ENCODE data around the gene SLK.

Gene SLK

DNA sequence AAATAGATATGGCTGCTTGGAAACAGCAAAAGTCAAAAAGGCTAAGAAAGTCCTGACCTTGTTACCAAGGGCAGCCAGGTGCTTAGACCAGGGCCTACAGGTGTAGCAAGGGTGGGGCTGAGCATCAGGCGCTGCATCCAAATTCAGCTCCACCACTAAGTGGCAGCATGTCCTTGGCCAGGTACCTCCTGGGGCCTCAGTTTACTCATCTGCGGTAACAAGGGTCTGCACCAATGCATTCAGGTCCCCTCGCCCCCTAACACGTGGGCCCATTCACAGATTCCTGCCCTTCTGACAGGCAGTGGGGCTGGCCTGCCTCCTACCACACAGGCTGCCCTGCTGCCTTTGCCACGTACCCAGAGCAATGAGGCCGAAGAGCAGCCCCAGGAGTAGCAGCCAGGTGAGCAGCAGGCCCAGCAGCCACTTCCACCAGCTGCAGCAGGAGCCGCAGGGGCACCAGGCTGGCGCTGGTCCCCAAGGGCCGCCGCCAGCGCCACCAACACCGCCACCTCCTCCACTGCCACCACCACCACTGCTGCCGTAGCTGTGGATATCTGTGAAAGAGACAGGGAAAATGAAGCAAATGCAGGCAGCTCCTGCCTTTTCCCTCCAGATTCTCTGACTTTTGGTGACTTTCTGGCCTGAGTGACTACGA, 89.8 kb downstream of the SLK start:
- Histone ChIP-seq H3K9me3 (ENCODE audit: control insufficient read depth, insufficient read depth, low read length) (no peaks in the 10 kb centered on the region), H3K4me1 (ENCODE audit: insufficient read depth, low read length) (peaks cover 27% of the 10 kb centered on the region), H3K36me3 (ENCODE audit: insufficient read depth, low read length) (no peaks in the 10 kb centered on the region), H3K9ac (ENCODE audit: low read depth, low read length) (no peak overlapping the region)

DNA sequence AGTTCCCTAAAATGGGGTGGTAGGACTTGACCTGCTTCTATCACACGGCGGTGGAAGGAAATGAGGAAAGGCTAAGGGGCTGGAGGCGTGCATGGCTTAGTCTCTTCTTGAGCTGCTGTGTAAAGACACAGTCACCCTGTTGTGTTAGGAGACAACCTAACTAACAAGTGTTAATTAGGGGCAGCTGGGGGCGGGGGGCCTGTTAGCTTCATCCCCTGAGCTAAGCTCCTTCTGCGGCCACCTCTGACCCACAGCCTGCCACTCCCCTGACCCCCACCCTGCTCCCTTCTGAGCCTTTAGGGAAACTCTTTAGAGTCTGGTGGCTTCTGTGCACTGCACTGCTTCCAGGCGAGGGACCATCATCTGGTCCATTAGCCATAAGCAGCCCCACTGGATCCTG, 90.8 kb downstream of the SLK start:
- Histone ChIP-seq H3K36me3 (ENCODE audit: insufficient read depth, low read length) (no peaks in the 10 kb centered on the region), H3K9me3 (ENCODE audit: control insufficient read depth, insufficient read depth, low read length) (no peaks in the 10 kb centered on the region), H3K4me1 (ENCODE audit: insufficient read depth, low read length) (peaks cover 27% of the 10 kb centered on the region), H3K9ac (ENCODE audit: low read depth, low read length) (no peak overlapping the region)

DNA sequence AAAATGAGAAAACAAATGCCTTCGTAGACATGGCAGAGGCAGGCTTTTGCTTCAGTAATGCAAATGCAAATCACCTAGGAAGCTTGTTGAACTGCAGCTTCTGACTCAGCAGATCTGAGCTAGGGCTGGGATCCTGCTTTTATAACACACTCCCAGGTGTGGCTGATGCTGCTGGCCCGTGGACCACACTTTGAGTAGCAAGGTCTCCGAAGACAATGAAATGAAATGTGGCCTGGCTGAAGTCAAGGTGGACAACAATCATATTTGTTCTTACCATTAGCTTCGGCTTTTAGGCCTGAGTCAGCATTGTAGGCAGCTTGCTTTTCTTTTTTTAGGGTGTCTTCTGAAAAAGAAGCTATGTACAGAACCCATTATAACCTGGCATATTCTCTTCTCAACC, 92.4 kb downstream of the SLK start:
- no peaks in the 10 kb centered on the region for H3K9me3 ChIP-seq (ENCODE audit: control insufficient read depth, insufficient read depth, low read length)
- H3K36me3 ChIP-seq (ENCODE audit: insufficient read depth, low read length): no peaks in the 10 kb centered on the region
- no peak overlapping the region for H3K9ac ChIP-seq (ENCODE audit: low read depth, low read length)
- H3K4me1 ChIP-seq (ENCODE audit: insufficient read depth, low read length): peaks cover 27% of the 10 kb centered on the region

DNA sequence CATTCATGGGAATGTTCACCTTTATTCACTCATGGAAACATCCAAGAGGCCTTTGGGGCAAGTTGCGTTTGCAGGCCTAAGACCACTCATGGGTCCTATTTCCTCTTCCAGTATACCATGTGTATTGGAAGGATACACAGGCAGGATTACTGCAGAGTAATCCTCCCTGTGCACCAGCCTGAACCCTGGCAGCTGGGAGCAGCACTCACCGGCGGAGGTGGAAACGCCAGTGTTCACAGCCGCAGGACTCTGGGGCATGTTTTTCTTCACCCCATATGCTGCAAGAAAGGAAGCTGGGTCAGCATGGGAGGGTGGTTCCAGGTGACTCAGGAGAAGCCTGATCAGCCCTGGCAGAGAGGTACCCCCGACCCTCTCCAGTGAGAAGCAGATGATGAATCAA, 94.3 kb downstream of the SLK start:
- Histone ChIP-seq H3K36me3 (ENCODE audit: insufficient read depth, low read length) (no peaks in the 10 kb centered on the region), H3K4me1 (ENCODE audit: insufficient read depth, low read length) (peaks cover 20% of the 10 kb centered on the region), H3K9ac (ENCODE audit: low read depth, low read length) (no peak overlapping the region)

DNA sequence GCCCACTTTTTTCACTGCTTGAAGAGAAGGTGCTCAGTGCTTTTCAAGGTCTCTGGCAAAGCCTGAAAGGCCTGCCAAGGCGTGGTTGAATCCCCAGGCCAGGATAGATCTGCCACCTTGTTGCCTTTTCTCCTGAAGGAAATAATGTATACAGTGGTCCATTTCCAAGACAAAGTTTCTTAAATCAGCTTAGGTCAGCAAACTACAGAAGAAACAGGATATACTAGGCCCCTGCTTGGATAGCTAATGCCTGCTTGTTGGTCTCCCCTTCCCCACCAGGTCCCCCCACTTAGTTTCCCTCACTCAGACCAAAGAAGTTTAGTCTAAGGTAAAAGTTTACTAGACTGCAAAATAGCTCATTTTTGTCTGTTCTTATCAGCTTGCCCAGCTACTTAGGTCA, 98.8 kb downstream of the SLK start:
- H3K36me3 ChIP-seq (ENCODE audit: insufficient read depth, low read length): no peaks in the 10 kb centered on the region
- peaks cover 22% of the 10 kb centered on the region for H3K4me1 ChIP-seq (ENCODE audit: insufficient read depth, low read length)
- H3K9ac ChIP-seq (ENCODE audit: low read depth, low read length): no peak overlapping the region
- H3K9me3 ChIP-seq (ENCODE audit: control insufficient read depth, insufficient read depth, low read length): no peaks in the 10 kb centered on the region

More for the DNA sequence above, 94.3 kb downstream of the SLK start:
- no peaks in the 10 kb centered on the region for H3K9me3 ChIP-seq (ENCODE audit: control insufficient read depth, insufficient read depth, low read length)

DNA sequence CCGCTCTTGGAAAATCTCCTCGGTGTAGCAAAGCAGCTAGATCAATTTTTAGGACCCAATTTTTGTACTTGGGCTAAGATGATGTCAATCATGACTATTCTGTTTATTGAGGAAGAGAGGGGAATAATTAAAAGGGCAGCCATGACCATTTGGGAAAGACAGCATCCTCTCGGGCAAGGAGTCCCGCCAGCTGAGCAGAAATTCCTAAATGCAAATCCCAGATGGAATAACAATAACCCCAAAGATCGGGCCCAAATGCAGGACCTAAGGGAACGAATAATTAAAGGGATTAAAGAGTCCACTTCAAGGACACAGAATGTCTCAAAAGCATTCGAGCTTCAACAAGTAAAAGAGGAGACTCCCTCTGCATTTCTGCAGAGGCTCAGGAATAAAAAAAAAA, 100.0 kb downstream of the SLK start:
- Histone ChIP-seq H3K9me3 (ENCODE audit: control insufficient read depth, insufficient read depth, low read length) (no peaks in the 10 kb centered on the region), H3K9ac (ENCODE audit: low read depth, low read length) (no peak overlapping the region; the same call in 1 of the 2 replicates), H3K4me1 (ENCODE audit: insufficient read depth, low read length) (peaks cover 22% of the 10 kb centered on the region), H3K36me3 (ENCODE audit: insufficient read depth, low read length) (no peaks in the 10 kb centered on the region)

DNA sequence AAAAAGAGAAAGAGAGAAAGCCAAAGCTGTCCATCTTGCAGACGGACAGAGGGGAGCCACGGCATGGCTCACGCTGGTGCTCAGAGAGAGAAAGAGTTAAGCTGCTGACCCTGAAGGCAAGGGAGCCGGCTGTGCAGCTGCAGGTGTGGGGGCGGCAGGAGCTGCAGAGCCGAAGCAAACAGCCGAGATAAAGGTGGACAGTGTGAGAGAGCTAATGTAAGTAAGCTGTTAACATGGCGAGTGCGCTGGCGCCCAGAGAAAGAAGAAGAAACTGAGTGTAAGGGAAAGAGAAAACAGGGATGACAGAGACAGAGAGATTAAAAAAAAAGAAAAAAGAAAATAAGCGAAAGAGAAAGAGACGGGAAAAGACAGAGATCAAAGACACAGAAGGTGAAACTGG, 100.6 kb downstream of the SLK start:
- no peaks in the 10 kb centered on the region for H3K36me3 ChIP-seq (ENCODE audit: insufficient read depth, low read length)
- H3K4me1 ChIP-seq (ENCODE audit: insufficient read depth, low read length): peaks cover 22% of the 10 kb centered on the region
- H3K9me3 ChIP-seq (ENCODE audit: control insufficient read depth, insufficient read depth, low read length): no peaks in the 10 kb centered on the region
- peak overlapping the region; percentile 29 for H3K9ac ChIP-seq (ENCODE audit: low read depth, low read length)

DNA sequence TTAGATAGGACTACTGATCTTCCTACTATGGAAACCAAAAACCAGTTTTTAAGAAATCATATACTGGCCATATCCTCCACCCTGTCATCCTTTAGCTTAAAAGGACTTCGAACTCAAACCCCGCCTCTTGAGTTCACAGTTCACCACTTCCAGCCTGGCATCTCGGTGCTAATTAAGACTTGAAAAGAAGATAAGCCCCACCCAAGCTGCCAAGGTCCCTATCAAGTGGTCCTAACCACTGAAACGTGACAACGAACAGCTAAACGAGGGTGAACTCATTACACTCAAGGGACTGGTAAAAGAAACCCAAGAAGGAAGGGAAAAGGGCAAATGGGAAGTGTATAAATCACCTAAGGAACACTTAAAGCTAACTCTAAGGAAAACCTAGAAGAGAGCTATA, 102.7 kb downstream of the SLK start:
- Histone ChIP-seq H3K36me3 (ENCODE audit: insufficient read depth, low read length) (no peaks in the 10 kb centered on the region), H3K9ac (ENCODE audit: low read depth, low read length) (no peak overlapping the region), H3K9me3 (ENCODE audit: control insufficient read depth, insufficient read depth, low read length) (no peaks in the 10 kb centered on the region), H3K4me1 (ENCODE audit: insufficient read depth, low read length) (peaks cover 27% of the 10 kb centered on the region)

DNA sequence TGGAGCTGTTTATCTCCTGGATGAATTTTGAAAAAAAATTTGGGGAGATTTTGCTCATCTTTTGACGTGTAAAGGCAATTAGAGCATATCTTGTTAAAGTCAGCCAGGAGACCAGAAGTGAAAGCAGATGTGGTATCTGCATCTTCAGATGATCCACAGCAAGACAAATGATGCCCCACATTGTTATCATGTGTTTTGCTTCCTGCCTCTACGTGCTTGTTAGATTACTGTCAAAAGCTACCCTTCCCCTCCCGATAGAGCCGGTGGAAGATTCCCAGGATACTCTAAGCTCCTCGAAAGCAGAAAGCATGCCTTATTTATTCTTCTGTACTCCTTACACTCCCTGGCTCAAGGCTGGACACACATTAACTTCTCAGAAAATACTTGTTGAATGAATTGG, 105.8 kb downstream of the SLK start:
- peaks cover 32% of the 10 kb centered on the region for H3K4me1 ChIP-seq (ENCODE audit: insufficient read depth, low read length)
- H3K9ac ChIP-seq (ENCODE audit: low read depth, low read length): no peak overlapping the region
- H3K36me3 ChIP-seq (ENCODE audit: insufficient read depth, low read length): no peaks in the 10 kb centered on the region
- H3K9me3 ChIP-seq (ENCODE audit: control insufficient read depth, insufficient read depth, low read length): no peaks in the 10 kb centered on the region

DNA sequence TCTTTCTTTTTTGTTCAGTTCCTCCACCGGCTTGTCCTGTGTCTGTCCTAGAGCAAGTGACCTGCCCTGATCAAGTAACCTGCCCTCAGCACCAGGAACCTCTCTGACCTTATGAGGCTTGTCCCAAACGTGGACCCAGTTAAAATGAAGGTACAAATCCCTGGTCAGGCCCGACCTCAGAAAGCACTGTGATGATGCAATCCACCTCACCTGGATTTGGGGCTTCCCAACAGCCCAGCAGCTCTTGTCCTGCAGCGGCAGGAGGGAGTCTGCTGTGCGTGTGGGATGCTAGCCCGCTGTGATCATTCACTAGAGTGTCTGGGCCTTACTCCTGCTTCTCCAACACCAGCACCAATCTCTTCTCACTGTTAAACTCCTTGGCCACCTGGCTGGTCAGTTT, 107.6 kb downstream of the SLK start:
- H3K9ac ChIP-seq (ENCODE audit: low read depth, low read length): no peak overlapping the region
- peaks cover 29% of the 10 kb centered on the region for H3K4me1 ChIP-seq (ENCODE audit: insufficient read depth, low read length)
- H3K36me3 ChIP-seq (ENCODE audit: insufficient read depth, low read length): no peaks in the 10 kb centered on the region
- H3K9me3 ChIP-seq (ENCODE audit: control insufficient read depth, insufficient read depth, low read length): no peaks in the 10 kb centered on the region

DNA sequence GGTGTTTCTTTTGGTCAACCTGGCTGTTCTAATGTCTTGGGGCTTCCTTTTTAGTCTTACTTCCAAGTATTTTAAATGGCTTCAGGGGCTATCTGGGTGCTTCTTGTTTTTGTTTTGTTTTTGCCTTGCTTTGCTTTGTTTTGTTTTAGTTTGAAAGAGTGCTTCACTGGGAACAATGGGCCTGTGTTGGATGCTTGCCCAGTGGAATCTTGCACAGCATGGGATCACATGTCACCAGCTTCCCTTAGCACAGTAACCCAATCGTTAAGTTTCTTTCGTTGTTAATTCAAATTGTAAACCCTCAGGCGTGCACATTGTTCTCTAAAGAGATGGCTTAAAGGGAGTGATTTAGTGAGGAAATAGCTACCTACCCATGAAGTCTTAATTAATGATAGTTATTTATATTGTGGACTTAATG, 109.8 kb downstream of the SLK start:
- no peaks in the 10 kb centered on the region for H3K36me3 ChIP-seq (ENCODE audit: insufficient read depth, low read length)
- H3K9me3 ChIP-seq (ENCODE audit: control insufficient read depth, insufficient read depth, low read length): no peaks in the 10 kb centered on the region
- peak overlapping the region; percentile 12; the same call in 1 of the 2 replicates for H3K9ac ChIP-seq (ENCODE audit: low read depth, low read length)

DNA sequence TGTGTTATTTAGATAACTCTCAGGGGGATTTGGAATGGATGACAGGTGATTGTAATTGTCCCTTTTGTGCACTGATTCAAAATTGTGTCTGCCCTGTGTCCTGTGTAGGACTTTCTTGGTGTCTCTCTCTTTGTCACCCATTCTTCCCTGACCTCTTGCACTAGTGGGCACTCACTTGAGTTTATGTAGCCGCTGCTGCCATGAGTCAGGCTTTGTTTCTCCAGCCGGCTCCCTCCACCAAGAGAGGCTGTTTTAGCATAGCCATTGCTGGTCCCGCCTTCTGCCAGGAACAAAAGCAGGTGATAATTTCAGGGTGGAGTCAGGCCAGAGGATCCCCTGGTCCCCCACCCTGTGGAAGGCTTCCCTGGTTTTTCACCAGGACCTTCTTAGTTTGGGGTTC, 110.3 kb downstream of the SLK start:
- Histone ChIP-seq H3K36me3 (ENCODE audit: insufficient read depth, low read length) (no peaks in the 10 kb centered on the region), H3K4me1 (ENCODE audit: insufficient read depth, low read length) (peaks cover 34% of the 10 kb centered on the region), H3K9me3 (ENCODE audit: control insufficient read depth, insufficient read depth, low read length) (no peaks in the 10 kb centered on the region), H3K9ac (ENCODE audit: low read depth, low read length) (peak overlapping the region; percentile 12; the same call in 1 of the 2 replicates)

More for the DNA sequence above, 109.8 kb downstream of the SLK start:
- H3K4me1 ChIP-seq (ENCODE audit: insufficient read depth, low read length): peaks cover 29% of the 10 kb centered on the region

DNA sequence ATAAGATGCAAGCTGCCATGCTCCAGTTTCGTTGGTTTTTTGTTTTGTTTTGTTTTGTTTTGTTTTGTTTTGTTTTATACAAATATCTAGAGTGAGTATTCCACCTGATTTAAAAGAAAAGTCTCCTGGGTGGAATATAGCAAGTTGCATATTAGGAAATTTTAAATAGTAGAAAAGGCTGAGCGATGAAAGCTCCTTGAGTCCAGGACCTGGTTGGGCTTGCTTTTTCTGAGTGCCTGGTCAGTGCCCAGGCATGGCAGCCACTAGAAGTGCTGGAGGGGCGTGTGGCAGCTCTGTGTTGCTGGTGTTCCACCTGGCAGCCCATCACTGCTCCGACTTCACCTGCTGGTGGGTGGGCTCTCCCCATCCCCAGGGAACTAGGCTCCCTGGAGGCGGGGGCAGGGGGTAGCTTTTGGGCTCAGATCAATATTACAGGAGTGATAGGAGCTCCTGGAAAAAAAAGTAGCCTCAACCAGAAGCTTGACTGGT, 110.8 kb downstream of the SLK start:
- Histone ChIP-seq H3K9ac (ENCODE audit: low read depth, low read length) (0 out of 2 replicates have a peak overlapping the region, but pooled peaks have one; percentile 12), H3K4me1 (ENCODE audit: insufficient read depth, low read length) (peaks cover 37% of the 10 kb centered on the region), H3K36me3 (ENCODE audit: insufficient read depth, low read length) (no peaks in the 10 kb centered on the region)

More for the DNA sequence above, 110.8 kb downstream of the SLK start:
- no peaks in the 10 kb centered on the region for H3K9me3 ChIP-seq (ENCODE audit: control insufficient read depth, insufficient read depth, low read length)
